ENCODE data around the gene AIMP2.
"Not testable (repeated sequence)": the region's sequence is repeated elsewhere in the genome, so short reads cannot be mapped to it uniquely, and the experiment has no call there.

The AIMP2 gene

DNA sequence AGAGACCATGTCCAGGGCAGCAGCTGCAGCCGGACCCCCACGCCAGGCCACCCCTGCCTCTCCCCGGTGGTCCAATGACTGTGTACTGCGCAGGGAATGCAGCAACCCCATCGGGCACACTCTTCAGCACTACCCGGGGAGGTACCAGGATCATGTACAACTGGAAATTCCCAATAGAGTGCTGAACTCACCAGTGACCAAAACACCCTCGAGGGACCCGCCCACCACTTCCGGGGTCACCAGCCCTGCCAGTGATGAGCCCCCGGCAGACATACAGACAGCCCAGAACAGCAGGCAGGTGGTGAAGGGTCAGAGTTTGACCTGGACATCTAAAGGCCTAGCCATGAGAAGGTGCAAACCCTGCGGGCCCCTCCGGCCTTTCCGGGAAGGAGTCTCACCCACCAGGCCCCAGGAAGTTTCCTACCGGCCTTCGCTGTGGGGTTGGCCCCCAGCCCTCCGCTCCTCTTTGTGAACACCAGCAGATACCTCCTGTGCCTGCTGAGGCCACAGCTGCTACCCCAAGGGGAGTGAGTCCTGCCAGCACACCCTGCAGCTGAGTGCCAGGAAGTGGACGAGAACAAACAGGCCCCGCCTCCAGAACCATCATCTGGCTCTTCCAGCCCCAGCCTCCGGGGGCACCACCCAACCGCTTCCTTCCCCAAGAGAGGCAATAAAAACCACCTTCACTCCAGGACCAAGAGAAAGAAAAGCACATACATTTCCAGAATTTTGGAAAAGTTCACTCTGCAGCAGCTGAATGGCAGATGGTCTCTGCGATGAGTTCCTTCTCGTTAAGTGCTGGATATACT, 17.1 kb downstream of the AIMP2 start:
- DNase-seq (ENCODE audit: low read depth): peak; percentile 42

DNA sequence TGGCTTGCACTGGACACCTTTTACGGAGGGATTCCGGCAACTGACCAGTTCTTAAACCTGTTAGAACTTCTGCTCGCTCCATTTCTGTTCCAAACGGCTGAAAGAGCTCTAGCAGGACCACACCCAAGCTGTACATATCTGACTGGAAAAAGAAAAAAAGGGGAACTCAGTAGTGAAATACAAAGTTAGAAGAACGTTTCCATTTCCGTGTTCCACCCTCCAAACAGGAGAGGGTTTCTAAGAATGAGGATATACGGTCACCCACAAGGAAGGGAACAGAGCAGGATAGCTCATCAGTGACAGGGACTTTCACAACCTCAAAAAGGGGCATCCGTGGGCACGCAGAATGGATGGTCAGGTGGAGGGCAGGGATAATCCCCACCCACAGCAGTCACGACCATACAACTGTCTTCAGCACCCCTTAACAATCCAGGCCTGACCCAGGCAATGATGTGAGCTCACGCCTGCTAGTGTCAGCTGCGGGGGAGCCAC, 17.8 kb downstream of the AIMP2 start:
- no peak for DNase-seq (ENCODE audit: low read depth)

DNA sequence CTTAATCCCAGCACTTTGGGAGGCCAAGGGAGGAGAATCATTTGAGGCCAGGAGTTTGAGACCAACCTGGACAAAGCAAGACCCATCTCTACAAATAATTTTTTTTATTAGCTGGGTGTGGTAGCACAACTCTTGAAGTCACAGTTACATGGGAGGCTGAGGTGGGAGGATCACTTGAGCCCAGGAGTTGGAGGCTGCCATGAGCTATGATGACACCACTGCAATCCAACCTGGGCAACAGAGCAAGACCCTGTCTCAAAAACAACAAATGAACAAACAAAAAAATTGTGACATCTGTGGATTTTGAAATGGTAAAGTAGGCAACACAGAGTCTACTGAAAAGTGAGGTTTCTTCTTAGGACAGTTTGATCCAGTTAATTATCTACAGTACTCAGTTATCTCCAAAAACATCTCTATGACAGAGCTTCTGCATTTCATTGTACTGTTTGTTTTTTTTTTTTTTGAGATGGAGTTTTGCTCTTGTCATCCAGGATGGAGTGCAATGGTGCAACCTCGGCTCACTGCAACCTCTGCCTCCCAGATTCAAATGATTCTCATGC, 18.8 kb downstream of the AIMP2 start:
- no peak for DNase-seq (ENCODE audit: low read depth)

DNA sequence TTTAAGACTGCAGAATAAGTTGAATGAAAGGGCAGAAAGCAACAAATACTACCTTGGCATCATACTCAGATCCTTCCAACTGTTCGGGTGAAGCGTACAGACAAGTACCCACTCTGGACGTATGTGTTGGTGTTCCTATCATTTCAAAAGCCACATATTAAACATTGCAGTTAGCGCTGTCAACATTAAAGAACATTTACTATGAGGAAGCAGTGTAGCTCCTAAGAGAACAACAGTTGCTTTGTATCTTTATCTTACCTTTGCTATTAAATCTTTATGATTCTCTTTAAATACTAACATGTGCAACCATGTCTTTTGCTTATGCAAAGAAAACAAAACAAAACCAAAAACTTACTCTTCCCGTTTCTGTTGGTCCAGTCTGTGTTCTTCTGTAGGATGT, 19.5 kb downstream of the AIMP2 start:
- no peak for DNase-seq (ENCODE audit: low read depth)

DNA sequence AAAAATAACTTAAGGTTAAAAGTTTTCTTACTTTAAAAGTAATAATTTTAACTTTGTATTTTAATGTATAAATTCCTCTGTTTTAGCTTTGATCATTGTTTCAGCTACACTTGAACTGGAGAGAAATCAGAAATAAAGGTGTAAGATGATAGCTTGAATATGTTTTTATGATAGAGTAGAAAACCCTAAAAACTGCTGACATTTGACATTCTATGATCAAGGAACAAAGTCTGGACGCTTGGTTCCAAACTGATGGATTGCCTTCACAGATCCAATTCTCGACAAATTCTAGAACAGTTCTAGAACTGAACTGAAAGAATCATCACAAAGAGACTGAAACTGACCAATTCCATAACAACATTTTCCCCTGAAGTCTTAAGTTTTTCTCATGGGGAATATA, 21.9 kb downstream of the AIMP2 start, which contains the start of gene ANKRD61:
ANKRD61 (plus strand) TSS at position 389 of the 400 bp plus-strand sequence; CDS start at position 389, 0 bp downstream.
- no peak for DNase-seq (ENCODE audit: low read depth)

DNA sequence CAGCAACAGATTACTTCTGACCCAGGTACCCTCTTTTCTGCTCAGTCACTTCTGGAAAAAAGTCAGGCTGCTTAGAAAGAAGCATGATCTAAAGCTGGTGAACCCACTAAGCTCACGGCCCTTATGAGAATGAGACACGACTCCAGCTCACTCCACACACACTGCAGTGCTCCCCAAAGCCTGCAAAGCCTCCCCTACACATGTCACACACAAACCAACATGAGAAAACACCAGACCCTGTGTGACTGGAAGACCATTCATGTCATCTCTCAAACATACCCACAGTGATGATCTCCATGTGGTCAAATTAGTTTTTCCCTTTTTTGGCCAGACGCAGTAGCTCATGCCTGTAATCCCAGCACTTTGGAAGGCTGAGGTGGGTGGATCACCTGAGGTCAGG, 22.5 kb downstream of the AIMP2 start:
- no peak for DNase-seq (ENCODE audit: low read depth)

DNA sequence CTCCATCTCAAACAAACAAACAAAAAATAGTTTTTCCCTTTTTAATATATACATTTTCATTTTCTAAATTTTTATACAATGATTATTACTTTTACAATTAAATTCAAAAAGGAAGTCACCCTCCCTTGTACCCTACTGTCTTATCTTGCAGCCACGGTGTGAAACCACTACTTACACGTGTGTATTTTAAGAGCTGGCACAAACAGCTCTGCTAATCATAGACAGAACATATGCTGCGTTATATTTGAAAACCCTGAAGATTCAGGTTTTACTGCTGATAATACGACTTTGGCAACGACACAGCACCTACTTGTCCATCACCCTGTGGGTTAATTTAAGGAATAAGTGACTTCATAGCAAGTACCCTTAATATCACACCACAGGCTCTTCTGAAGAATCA, 23.1 kb downstream of the AIMP2 start:
- DNase-seq (ENCODE audit: low read depth): no peak

DNA sequence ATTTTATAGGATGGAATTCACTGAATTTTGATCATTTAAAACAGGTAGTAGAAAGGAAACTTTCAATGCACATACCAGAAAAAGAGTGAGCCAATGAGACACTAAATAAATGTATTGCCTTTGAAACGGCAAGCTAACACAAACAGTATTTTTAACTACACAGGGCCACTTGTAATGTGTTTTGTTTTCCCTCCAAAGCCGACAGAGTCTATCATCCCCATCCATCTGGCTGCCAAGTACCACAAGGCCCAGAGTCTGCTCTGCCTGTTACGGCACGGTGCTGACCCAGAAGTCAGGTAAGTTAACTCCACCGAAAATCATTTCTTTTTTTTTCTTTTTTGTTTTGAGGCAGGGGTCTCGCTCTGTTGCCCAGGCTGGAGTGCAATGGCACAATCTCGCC, 23.6 kb downstream of the AIMP2 start:
- no peak for DNase-seq (ENCODE audit: low read depth)

DNA sequence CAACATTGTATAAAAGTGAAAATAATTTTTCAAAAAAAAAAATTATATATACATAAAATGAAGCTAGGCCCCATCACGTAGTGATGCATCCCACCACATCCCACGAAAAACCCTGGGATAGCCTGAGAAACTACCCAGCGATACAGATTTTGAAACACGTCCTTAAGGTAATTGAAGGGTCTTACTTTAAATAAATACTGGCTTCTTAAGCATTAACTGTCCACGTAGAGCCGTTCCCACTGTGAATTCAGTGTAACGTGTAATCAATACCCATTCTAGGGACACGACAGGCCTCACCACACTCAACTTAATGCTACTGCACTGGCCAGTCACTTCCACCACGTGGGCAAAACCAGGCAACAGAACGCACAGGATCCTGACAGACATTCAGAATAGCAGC, 26.1 kb downstream of the AIMP2 start:
- DNase-seq (ENCODE audit: low read depth): no peak

DNA sequence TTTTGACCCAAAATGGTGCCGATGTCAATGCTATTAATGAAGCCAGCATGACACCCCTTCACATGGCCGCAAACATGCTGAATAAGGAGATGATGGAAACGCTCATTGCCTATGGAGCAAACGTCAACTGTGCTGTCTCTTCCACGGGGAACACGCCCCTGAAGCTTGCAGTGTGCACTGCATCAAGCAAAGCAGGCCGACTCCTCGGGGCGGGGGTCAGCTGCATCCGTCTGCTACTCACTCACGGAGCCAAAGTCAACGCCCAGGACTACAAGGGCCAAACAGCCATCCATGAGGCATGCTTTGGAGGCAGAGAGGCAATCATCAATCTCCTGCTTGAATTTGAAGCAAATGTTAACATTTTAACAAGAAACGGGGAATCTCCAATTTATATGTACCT, 26.6 kb downstream of the AIMP2 start:
- no peak for DNase-seq (ENCODE audit: low read depth)

DNA sequence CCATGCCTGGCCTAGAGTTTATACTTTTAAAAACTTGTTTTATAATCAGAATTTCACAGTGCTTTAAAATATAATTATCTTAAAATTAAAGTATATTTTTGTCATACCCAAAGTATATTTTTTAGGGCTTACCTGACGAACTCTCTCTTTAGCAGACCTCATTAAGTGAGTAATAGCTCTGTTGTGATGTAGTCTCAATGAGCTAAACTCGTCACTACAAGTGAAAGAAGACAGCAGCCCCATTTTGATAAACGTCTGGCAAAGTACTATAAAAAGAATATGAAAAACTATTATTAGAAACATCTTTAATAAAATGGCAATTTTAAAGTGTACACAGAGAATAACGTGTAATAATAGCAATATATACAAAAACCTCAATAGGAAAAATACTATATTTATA, 40.7 kb downstream of the AIMP2 start:
- DNase-seq (ENCODE audit: low read depth): no peak

DNA sequence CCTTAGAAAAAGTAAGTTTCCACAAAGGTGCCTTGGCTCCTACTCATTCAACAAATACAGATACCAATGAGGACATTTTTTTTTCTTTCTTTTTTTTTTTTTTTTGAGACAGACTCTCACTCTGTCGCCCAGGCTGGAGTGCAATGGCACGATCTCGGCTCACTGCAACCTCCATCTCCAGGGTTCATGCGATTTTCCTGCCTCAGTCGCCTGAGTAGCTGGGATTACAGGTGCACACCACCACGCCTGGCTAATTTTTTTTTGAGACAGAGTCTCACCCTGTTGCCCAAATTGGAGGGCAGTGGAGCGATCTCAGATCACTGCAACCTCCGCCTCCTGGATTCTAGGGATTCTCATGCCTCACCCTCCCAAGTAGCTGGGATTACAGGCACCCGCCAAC, 42.1 kb downstream of the AIMP2 start:
- not testable (repeated sequence) for DNase-seq (ENCODE audit: low read depth)

DNA sequence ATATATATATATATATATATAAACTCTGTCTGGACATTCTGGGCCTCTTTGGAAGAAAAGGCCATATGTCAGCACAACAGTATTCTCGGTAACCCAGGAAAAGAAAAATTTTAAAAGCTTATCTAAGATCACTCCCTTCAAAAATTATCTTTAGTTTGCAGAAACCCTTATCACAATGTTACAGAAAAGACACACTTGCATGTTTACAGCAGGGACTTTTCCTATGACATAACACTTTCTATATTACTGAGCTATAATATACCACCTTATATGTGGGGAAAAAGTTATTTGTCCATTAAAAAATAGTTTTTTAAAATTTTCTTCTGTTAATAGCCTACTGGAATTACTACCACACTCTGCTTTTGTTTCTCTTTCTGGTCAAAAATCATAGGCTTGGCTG, 47.5 kb downstream of the AIMP2 start:
- no peak for DNase-seq (ENCODE audit: low read depth)

DNA sequence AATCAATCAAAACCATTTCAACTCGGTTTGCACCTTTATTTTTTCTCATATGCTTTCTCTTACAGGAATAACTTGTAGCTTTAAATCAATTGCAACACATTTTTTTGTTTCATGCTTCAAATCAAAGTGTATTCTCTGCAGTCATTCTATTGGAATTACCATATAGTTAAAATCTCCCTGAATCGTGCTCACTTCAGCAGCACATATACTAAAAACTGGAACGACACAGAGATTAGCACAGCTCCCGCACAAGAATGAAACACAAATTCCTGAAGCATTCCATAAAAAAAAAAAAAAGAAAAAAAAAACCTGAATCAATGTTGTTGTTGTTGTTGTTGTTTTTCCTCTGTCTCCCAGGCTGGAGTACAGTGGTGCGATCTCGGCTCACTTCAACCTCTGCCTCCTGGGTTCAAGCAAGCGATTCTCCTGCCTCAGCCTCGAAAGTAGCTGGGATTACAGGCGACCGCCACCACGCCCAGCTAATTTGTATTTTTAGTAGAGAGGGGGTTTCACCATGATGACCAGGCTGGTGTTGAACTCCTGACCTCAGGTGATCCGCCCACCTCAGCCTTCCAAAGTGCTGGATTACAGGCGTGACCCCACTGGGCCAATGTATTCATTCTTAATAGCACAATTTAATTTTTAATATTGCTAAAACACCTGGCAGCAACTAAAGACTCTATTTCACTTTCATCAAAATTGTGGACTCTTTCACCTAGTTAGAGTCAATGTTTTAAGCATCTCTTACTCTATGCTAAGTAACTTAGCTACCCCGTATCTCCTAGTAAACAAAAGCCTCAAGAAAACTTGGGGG, 48.5 kb downstream of the AIMP2 start:
- no peak for DNase-seq (ENCODE audit: low read depth)

DNA sequence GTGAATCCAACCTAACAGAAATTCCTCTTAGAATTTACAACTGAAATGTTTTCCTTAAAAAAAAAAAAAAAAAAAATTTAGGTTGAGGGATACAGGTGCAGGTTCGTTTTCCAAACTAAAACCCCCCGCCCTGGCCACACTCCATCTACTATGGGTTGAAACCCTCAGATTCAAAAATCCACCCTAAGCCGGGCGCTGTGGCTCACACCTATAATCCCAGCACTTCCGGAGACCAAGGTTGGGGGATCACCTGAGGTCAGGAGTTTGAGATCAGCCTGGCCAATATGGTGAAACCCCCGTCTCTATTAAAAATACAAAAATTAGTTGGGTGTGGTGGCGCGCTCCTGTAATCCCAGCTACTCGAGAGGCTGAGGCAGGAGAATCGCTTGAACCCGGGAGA, 50.9 kb downstream of the AIMP2 start:
- DNase-seq (ENCODE audit: low read depth): not testable (repeated sequence)

DNA sequence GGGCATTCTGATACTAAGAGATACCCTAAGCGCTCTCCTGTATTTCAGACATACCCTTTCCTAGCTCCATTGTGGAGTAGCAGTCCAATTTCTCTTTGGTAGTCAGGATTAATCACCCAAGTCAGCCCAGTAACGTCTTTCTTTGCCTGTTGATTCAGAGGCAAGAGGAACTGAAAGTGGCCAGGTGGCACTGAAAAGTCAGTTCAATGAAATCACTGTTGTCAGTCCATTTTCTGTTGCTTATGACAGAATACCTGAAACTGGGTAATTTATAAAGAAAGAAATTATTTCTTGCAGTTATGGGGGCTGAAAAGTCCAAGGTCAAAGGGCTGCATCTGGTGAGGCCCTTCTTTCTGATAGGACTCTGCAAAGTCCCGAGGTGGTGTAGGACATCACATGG, 62.3 kb downstream of the AIMP2 start:
- no peak for DNase-seq (ENCODE audit: low read depth)

Measured in activated T-cell treated with anti-CD3 and anti-CD28 coated beads for 24 hours (primary cell).